Myocyte (in vitro differentiated cells): ENCODE results near the gene F2RL1. TPM values are rescaled to one million over a fixed set of nuclear protein-coding genes. Genes with fewer than 3 reads are reported as not detected.
"Not testable (repeated sequence)": the region's sequence is repeated elsewhere in the genome, so short reads cannot be mapped to it uniquely, and the experiment has no call there.

Source experiments
- DNase-seq: peaks from one replicate; pipeline ENCODE4 v3.0.0-alpha.2; 2012; ENCODE audit warnings: low read depth
- polyA plus RNA-seq: library from polyadenylated mRNA; unstranded; fragments of >200 nt; gene quantifications from one replicate; pipeline ENCODE4 v1.2.1, GENCODE V29; 2012; ENCODE audit warnings: missing spikeins
- total RNA-seq: library from RNA; depleted of rRNA; stranded (reverse); fragments of >200 nt; gene quantifications from 2 replicates; pipeline ENCODE4 v1.2.3, GENCODE V29; 2014

Gene F2RL1, protein sequence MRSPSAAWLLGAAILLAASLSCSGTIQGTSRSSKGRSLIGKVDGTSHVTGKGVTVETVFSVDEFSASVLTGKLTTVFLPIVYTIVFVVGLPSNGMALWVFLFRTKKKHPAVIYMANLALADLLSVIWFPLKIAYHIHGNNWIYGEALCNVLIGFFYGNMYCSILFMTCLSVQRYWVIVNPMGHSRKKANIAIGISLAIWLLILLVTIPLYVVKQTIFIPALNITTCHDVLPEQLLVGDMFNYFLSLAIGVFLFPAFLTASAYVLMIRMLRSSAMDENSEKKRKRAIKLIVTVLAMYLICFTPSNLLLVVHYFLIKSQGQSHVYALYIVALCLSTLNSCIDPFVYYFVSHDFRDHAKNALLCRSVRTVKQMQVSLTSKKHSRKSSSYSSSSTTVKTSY
- total RNA-seq: not detected in 2 replicates
- polyA plus RNA-seq: 0.05 TPM

DNA sequence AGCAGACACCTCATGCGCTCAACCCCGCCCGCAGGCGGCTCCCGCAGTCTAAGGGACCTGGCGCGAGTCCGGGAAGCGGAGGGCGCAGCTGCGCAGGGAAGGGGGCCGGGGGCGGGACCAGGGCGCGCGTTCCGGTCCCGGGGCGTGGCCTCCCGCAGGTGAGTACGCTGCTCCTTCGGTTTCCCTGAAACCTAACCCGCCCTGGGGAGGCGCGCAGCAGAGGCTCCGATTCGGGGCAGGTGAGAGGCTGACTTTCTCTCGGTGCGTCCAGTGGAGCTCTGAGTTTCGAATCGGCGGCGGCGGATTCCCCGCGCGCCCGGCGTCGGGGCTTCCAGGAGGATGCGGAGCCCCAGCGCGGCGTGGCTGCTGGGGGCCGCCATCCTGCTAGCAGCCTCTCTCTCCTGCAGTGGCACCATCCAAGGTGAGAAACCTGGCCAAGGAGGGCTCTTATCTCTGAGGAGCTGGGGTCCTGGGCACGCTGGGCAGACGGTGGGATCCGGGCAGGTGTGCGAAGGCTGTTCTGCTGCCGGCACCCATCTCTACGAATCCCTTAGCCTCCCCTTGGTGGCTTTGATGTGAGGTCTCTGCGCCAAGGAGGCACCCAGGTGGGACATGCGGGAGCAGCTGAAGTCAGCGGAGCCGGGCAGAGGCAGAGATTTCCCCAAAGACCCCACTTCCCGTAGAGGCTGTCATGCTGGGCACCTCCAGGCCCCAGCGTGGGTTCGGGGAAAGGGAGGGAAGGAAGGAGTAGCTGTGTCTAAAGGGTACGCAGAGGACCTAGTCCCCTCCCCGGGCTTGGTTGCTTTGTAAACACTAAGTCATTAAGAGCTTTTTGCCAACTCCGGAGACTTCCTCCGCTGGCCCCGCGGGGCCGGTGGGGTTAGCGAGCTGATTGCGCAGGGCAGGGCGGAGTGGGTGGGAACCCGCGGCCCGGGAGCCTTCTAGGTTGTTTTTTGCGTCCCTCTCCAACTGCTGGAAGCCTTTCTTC, at the start of gene F2RL1:
F2RL1 (plus strand) TSS at position 187 of the 988 bp plus-strand sequence; CDS start at position 340, 153 bp downstream.
- DNase-seq: peak; percentile 40

DNA sequence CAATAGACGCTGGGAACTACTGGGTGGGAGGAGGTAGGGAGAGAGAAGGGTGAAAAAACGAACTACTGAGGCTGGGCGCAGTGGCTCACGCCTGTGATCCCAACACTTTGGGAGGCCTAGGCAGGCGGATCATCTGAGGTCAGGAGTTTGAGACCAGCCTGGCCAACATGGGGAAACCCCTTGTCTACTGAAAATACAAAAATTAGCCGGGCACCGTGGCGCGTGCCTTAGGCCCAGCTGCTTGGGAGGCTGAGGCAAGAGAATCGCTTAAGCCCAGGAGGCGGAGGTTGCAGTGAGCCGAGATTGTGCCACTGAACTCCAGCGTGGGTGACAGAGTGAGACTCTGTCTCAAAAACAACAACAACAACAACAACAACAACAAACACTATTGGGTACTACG, 47.8 kb upstream of the F2RL1 start:
- DNase-seq: not testable (repeated sequence)

- DNase-seq: no peak
These were observed 47.0 kb upstream of the F2RL1 start for GRCh38 chr5:76771705-76772405.

- DNase-seq: no peak
These were observed 42.9 kb upstream of the F2RL1 start for GRCh38 chr5:76775921-76776320.

- no peak for DNase-seq
These were observed 42.4 kb upstream of the F2RL1 start for GRCh38 chr5:76776391-76776790.

DNA sequence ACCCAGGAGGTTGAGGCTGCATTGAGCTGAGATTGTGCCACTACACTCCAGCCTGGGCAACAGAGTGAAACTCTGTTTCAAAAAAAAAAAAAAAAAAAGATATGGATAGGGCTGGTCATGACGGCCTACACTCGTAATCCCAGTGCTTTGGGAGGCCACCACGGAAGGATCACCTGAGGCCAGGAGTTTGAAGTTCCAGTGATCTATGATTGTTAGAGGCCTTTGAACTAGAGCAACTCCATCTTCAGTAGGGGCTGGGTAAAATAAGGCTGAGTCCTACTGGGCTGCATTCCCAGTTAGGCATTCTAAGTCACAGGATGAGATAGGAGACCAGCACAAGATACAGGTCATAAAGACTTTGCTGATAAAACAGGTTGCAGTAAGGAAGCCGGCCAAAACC, 38.2 kb upstream of the F2RL1 start:
- DNase-seq: not testable (repeated sequence)

- no peak for DNase-seq
These were observed 37.1 kb upstream of the F2RL1 start for GRCh38 chr5:76781775-76782174.

- DNase-seq: no peak
These were observed 36.4 kb upstream of the F2RL1 start for GRCh38 chr5:76782444-76782843.

DNA sequence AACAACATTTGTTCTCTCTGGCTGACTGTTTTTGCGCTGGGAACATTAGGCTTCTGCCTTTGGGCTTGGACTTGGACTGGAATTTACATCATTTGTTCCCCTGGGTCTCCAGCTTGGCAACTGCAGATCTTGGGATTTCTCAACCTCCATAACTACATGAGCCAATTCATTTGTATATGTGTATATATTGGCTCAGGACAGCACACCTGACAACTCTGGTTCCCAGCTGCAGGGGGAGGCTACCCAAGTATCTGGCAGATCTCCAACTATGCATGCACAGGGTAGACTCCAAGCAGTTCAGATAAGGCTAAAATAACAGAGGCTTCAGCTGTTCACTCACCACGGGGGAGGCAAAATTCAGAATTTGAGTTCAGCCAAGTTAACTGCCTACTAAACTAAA, 31.6 kb upstream of the F2RL1 start:
- peak; percentile 64 for DNase-seq

GRCh38 chr5:76788362-76788761, 30.5 kb upstream of the F2RL1 start:
- DNase-seq: no peak

GRCh38 chr5:76789275-76789674, 29.6 kb upstream of the F2RL1 start:
- not testable (repeated sequence) for DNase-seq

DNA sequence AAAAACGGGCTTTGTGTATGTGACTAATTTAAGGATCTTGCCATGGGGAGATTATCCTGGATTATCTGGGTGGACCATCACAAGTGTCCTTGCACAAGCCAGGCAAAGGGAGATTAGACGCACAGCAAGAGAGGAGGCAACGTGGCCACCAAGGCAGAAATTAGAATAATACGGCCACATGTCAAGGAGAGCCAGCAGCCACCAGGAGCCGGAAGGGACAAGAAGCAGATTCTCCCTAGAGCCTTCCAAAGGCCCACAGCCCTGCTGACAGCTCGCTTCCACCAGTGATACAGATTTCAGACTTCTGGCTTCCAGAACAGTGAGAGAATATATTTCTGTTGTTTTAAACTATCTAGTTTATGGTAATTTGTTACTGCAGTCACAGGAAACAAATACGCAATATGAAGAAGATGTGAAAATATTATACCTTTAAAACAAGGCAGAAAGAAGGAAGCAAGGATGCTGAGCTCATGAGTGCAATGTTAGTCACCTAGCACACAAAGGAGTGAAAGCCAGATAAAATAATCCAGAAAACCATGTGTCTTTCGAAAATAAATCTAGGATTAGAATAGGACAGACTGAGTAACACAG, 28.7 kb upstream of the F2RL1 start:
- no peak for DNase-seq

DNA sequence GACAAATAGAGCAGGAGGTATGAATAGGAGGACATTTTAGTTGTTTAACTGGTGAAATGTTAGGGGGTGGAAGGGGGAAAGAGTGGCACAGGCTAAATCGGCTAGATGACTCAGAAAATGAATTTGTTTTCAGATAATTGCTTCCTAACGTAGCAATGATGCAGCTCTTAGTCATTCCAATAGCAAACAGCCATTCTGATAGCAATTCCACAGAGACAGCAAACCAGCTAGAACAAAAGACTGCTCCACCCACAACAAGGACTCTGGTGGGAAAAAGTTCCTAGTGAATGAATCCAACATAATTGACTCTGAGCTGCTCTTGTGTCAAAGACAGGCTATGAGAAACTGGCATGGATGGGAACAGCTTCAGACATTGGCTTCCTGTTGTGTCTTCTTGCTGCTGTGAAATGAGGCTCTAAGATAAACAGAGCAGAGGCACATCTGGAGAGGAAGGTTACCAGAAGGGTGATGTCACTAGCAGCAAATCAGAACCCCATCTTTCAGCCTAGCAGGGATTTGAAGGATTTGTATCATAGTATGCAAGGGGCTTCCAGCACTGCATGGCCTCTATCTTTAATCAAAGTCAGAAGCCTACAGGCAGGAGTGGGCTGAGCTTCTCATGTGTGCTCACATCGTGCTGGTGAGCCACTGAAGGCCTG, 28.1 kb upstream of the F2RL1 start:
- peak; percentile 67 for DNase-seq

- DNase-seq: no peak
These were observed 27.4 kb upstream of the F2RL1 start for GRCh38 chr5:76791461-76791860.

- no peak for DNase-seq
These were observed 24.0 kb upstream of the F2RL1 start for GRCh38 chr5:76794871-76795270.

- no peak for DNase-seq
These were observed 19.2 kb upstream of the F2RL1 start for GRCh38 chr5:76799588-76799987.

DNA sequence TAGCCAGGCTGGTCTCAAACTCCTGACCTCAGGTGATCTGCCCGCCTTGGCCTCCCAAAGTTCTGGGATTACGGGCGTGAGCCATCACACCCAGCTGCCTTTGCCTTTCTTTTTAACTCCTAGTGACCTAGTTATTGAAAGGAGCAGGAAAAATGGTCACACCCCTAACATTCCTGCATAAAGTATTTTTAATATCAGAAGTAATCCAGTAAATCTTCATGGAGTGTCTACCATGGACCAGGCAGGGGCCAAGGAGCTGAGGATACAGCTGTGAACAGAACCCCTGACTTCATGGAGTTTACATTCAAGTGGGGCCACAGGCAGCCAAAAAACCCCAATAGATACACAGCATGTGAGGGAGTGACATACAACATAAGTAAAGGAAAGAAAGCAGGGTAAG, 18.3 kb upstream of the F2RL1 start:
- DNase-seq: no peak

- peak; percentile 31 for DNase-seq
These were observed 17.5 kb upstream of the F2RL1 start for GRCh38 chr5:76801159-76801802.

GRCh38 chr5:76801803-76802195, 17.0 kb upstream of the F2RL1 start:
- no peak for DNase-seq

DNA sequence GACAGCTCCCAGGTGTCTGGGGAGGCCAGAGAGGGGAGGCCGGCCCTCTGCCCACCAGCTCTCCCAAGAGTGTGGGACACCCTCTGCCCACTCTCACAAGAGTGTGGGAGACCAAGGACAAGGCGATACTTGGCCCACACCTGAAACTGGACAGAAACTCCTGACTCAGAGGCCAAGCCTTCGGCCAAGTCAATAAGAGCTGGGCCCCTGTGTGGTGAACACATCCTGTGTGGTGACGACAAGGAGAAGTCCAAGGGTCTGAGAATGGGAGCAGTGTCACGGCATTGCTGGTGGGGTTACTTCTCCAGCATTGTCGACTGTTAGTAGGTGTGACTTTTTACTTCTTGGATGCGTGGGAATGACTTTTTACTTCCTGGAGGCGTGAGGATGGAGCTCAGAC, 14.6 kb upstream of the F2RL1 start:
- no peak for DNase-seq
